A673 (cell line): ENCODE measurements around the gene MAP7. TPM values are rescaled to one million over a fixed set of nuclear protein-coding genes. Genes with fewer than 3 reads are reported as not detected.
"Not testable (repeated sequence)": the region's sequence is repeated elsewhere in the genome, so short reads cannot be mapped to it uniquely, and the experiment has no call there.

Experiments used
- BruUV-seq: library from RNA; stranded (reverse); fragments of 400-500 nt; replicated peaks from 2 replicates; lab custom pipeline; 2021; lab: Mats Ljungman, UMichigan
- CTCF ChIA-PET: fragments of 300-600 bp; sonication (Branson Sonifier 250); formaldehyde crosslinking; loops from one replicate; lab custom pipeline; 2022; ENCODE audit warnings: antibody characterized with exemption; lab: Charles Lee
- POLR2A ChIA-PET: fragments of 300-600 bp; sonication (Branson Sonifier 250); formaldehyde crosslinking; loops from one replicate; lab custom pipeline; 2022; ENCODE audit warnings: antibody characterized with exemption; ENCODE audit not compliant: low non-redundant PET; lab: Charles Lee
- DNase-seq: peaks from one replicate; pipeline ENCODE4 v3.0.0-alpha.2; 2015; ENCODE audit warnings: low spot score
- H3K27ac ChIP-seq: fragments of 200-600 bp; sonication (generic); 2 replicates; pipeline ENCODE4 v1.5.1; 2016; ENCODE audit warnings: mixed run types, low read depth, mild to moderate bottlenecking, mixed read lengths, antibody characterized with exemption, low read length; ENCODE audit not compliant: poor library complexity, severe bottlenecking
- H3K27me3 ChIP-seq: fragments of 200-600 bp; sonication (generic); replicated peaks from 2 replicates; pipeline ENCODE4 v1.6.1; 2017; ENCODE audit warnings: mixed run types, low read depth, mild to moderate bottlenecking, mixed read lengths, antibody characterized with exemption, low read length; ENCODE audit not compliant: insufficient read depth, poor library complexity
- H3K36me3 ChIP-seq: fragments of 200-600 bp; sonication (generic); 2 replicates; pipeline ENCODE4 v1.6.1; 2016; ENCODE audit warnings: mixed run types, mild to moderate bottlenecking, mixed read lengths, antibody characterized with exemption, low read length; ENCODE audit not compliant: insufficient read depth, poor library complexity, severe bottlenecking
- H3K4me1 ChIP-seq: fragments of 200-600 bp; sonication (generic); 2 replicates; pipeline ENCODE4 v1.6.1; 2017; ENCODE audit warnings: mixed run types, mild to moderate bottlenecking, mixed read lengths, antibody characterized with exemption, low read length; ENCODE audit not compliant: insufficient read depth, poor library complexity, severe bottlenecking
- H3K4me3 ChIP-seq: fragments of 200-600 bp; sonication (generic); 2 replicates; pipeline ENCODE4 v1.5.1; 2016; ENCODE audit warnings: low read depth, mixed run types, mild to moderate bottlenecking, mixed read lengths, low read length; ENCODE audit not compliant: poor library complexity, severe bottlenecking
- H3K9me3 ChIP-seq: fragments of 200-600 bp; sonication (generic); 2 replicates; pipeline ENCODE4 v1.6.1; 2016; ENCODE audit warnings: mixed run types, low read depth, mild to moderate bottlenecking, mixed read lengths, antibody characterized with exemption, low read length; ENCODE audit not compliant: poor library complexity, severe bottlenecking
- EZH2 ChIP-seq: fragments of 200-600 bp; sonication (generic); IDR thresholded peaks from 2 replicates; pipeline ENCODE4 v1.6.1; 2017; ENCODE audit warnings: borderline replicate concordance, low read depth, mild to moderate bottlenecking, mixed read lengths, antibody characterized with exemption, low read length; ENCODE audit not compliant: poor library complexity, severe bottlenecking
- intact Hi-C: fragments of 100-400 bp; cut with micrococcal nuclease; formaldehyde crosslinking; loops from one replicate; pipeline ENCODE4 v1.10.0; 2022; ENCODE audit not compliant: unreplicated experiment
- total RNA-seq: library from RNA; stranded (reverse); gene quantifications from 2 replicates; pipeline ENCODE4 v1.2.3, GENCODE V29; 2021
- TF ChIP-seq, protein P1 (sequence below): fragments of 300-800, 200-600 bp; sonication (generic); conservative IDR thresholded peaks from 2 replicates; pipeline ENCODE4 v1.5.1; 2017; ENCODE audit warnings: low read depth, mild to moderate bottlenecking, antibody characterized with exemption, low read length, moderate library complexity, mixed read lengths

The MAP7 gene
- total RNA-seq, 1 experiment from 2014 or later = 0.09 TPM

DNA sequence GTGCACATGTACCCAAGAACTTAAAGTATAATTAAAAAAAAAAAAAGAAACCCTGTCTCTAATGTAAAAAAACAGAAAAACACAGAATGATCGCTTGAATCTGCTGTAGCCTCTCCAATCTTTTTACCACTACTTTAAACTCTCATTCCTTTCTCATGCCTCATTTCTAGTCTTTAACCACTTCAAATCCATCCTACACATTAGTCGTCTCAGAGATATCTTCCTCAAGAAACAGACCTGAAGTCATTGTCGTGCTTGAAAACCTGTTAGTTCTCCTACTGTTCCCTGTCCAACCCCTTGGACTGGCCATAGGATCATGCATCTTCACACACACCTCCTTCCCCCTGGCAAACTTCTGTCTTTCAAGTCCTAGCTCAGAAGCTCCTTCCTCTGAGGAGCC lies 148.5 kb downstream of the MAP7 start:
- Histone ChIP-seq H3K27ac (no peak overlapping the region), H3K9me3 (no peaks in the 10 kb centered on the region), H3K36me3 (no peaks in the 10 kb centered on the region), H3K4me3 (no peak overlapping the region), H3K4me1 (no peaks in the 10 kb centered on the region), H3K27me3 (no peaks in the 10 kb centered on the region)
- POLR2A ChIA-PET = no interaction called here
- no TSS peak for BruUV-seq
- intact Hi-C loops = no loop called here
- no peak for DNase-seq
- TF ChIP-seq, protein P1, sequence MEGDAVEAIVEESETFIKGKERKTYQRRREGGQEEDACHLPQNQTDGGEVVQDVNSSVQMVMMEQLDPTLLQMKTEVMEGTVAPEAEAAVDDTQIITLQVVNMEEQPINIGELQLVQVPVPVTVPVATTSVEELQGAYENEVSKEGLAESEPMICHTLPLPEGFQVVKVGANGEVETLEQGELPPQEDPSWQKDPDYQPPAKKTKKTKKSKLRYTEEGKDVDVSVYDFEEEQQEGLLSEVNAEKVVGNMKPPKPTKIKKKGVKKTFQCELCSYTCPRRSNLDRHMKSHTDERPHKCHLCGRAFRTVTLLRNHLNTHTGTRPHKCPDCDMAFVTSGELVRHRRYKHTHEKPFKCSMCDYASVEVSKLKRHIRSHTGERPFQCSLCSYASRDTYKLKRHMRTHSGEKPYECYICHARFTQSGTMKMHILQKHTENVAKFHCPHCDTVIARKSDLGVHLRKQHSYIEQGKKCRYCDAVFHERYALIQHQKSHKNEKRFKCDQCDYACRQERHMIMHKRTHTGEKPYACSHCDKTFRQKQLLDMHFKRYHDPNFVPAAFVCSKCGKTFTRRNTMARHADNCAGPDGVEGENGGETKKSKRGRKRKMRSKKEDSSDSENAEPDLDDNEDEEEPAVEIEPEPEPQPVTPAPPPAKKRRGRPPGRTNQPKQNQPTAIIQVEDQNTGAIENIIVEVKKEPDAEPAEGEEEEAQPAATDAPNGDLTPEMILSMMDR = no peak
- TF ChIP-seq EZH2 = no peak
- CTCF ChIA-PET = no interaction called here

DNA sequence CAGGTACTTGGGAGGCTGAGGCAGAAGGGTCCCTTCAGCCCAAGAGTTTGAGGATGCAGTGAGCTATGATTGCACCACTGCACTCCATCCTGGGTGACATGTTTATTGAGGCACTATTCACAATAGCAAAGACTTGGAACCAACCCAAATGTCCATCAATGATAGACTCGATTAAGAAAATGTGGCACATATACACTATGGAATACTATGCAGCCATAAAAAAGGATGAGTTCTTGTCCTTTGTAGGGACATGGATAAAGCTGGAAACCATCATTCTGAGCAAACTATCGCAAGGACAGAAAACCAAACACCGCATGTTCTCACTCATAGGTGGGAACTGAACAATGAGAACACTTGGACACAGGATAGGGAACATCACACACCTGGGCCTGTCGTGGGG lies 149.0 kb downstream of the MAP7 start:
- H3K4me3 ChIP-seq, H3K4me1 ChIP-seq, intact Hi-C loops, BruUV-seq, H3K36me3 ChIP-seq, H3K27ac ChIP-seq, H3K9me3 ChIP-seq, DNase-seq, H3K27me3 ChIP-seq, CTCF ChIA-PET, POLR2A ChIA-PET: not testable (repeated sequence)

DNA sequence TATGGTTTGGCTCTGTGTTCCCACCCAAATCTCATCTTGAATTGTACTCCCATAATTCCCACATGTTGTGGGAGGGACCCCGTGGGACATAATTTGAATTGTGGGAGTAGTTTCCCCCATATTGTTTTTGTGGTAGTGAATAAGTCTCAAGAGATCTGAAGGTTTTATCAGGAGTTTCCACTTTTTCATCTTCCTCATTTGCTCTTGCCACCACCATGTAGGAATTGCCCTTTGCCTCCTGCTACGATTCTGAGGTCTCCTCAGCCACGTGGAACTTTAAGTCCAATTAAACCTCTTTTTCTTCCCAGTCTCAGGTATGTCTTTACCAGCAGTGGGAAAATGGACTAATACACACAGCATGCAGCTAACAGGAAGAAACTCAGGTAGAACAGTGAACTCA lies 151.8 kb downstream of the MAP7 start:
- POLR2A ChIA-PET = no interaction called here

DNA sequence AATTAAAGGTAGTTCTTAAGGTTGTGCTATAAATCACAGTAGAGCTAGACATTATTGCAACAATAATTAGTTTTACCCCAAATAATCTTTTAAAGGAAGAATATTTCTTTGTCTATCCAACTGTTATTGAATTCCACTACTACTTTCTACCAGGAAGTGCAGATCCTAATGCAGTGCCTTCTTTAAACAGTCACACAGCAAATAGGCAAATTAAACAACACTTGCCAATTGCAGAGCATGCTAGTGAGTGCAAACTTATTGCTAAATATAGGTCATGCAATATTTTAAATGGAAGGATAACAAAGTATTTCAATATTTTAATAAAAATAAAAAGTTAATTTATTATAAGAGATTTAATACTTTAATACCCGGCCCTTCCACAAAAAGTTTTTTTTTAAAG lies 153.3 kb downstream of the MAP7 start:
- no peak overlapping the region for H3K4me3 ChIP-seq
- H3K4me1 ChIP-seq = no peaks in the 10 kb centered on the region
- no peak for DNase-seq
- intact Hi-C loops = no loop called here
- no peaks in the 10 kb centered on the region for H3K9me3 ChIP-seq
- no peak for TF ChIP-seq EZH2
- TF ChIP-seq, protein P1 = no peak
- ChIA-PET CTCF (no interaction called here), POLR2A (interaction anchor here (0.6 kb wide), 1 partner anchor 166 kb away, joined by 19 read pairs; no protein-coding TSS in a partner anchor)
- no TSS peak for BruUV-seq
- H3K36me3 ChIP-seq = no peaks in the 10 kb centered on the region
- no peaks in the 10 kb centered on the region for H3K27me3 ChIP-seq
- no peak overlapping the region for H3K27ac ChIP-seq

More for the DNA sequence above, 151.8 kb downstream of the MAP7 start:
- no peak for DNase-seq
- Histone ChIP-seq H3K36me3 (no peaks in the 10 kb centered on the region), H3K9me3 (no peaks in the 10 kb centered on the region), H3K4me1 (no peaks in the 10 kb centered on the region), H3K27ac (no peak overlapping the region), H3K27me3 (no peaks in the 10 kb centered on the region), H3K4me3 (no peak overlapping the region)
- BruUV-seq = no TSS peak
- intact Hi-C loops = no loop called here
- TF ChIP-seq, protein P1 = no peak
- TF ChIP-seq EZH2 = no peak
- CTCF ChIA-PET = no interaction called here

DNA sequence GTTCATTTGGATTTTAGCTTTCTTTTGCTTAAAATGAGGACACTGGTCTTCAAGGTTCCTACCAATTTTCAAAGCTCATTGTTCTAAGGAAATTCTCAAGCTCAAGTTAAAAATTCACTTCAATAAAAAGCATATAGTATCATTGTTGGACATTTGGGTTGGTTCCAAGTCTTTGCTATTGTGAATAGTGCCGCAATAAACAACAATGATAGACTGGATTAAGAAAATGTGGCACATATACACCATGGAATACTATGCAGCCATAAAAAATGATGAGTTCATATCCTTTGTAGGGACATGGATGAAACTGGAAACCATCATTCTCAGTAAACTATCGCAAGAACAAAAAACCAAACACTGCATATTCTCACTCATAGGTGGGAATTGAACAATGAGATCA lies 159.3 kb downstream of the MAP7 start:
- H3K27me3 ChIP-seq, H3K9me3 ChIP-seq, DNase-seq, H3K4me1 ChIP-seq, H3K36me3 ChIP-seq, CTCF ChIA-PET, H3K4me3 ChIP-seq, BruUV-seq, POLR2A ChIA-PET, intact Hi-C loops, H3K27ac ChIP-seq: not testable (repeated sequence)
